Measurements from ENCODE around the gene ZKSCAN5.

The ZKSCAN5 gene

GRCh38 chr7:99469381-99470065 is 34.9 kb upstream of the ZKSCAN5 start:
- Histone ChIP-seq H3K4me1 (ENCODE audit: control insufficient read depth, insufficient read depth, low read length) (no peaks in the 10 kb centered on the region), H3K27me3 (ENCODE audit: control insufficient read depth, insufficient read depth, low read length) (no peaks in the 10 kb centered on the region), H3K4me3 (ENCODE audit: low read length) (peak overlapping the region; percentile 14; the same call in 1 of the 2 replicates), H3K36me3 (ENCODE audit: control insufficient read depth, insufficient read depth, low read length) (no peaks in the 10 kb centered on the region), H3K27ac (ENCODE audit: low read length) (no peak overlapping the region), H3K9me3 (ENCODE audit: control insufficient read depth, insufficient read depth, low read length) (no peaks in the 10 kb centered on the region)
- WGBS (ENCODE audit: insufficient coverage, insufficient read length), result no CpG with 5 or more reads among the region's 23 CpGs
- no peak for DNase-seq (ENCODE audit: low read depth, low spot score)

GRCh38 chr7:99472561-99473314 is 31.7 kb upstream of the ZKSCAN5 start, which contains the start of gene ZNF789:
ZNF789 (plus strand) TSS chr7:99472890; CDS start chr7:99476457, 3,567 bp downstream.
- DNase-seq (ENCODE audit: low read depth, low spot score), result peak; percentile 89
- Histone ChIP-seq H3K9me3 (ENCODE audit: control insufficient read depth, insufficient read depth, low read length) (no peaks in the 10 kb centered on the region), H3K36me3 (ENCODE audit: control insufficient read depth, insufficient read depth, low read length) (no peaks in the 10 kb centered on the region; the same call in 1 of the 2 replicates), H3K27ac (ENCODE audit: low read length) (no peak within 1 kb of the TSS), H3K4me3 (ENCODE audit: low read length) (peak within 1 kb of the TSS; percentile 91), H3K4me1 (ENCODE audit: control insufficient read depth, insufficient read depth, low read length) (no peaks in the 10 kb centered on the region), H3K27me3 (ENCODE audit: control insufficient read depth, insufficient read depth, low read length) (no peaks in the 10 kb centered on the region)
- WGBS (ENCODE audit: insufficient coverage, insufficient read length), result no CpG with 5 or more reads among the region's 56 CpGs

- no peak overlapping the region for H3K27ac ChIP-seq (ENCODE audit: low read length)
- whole genome bisulfite sequencing (ENCODE audit: insufficient coverage, insufficient read length), result no CpG with 5 or more reads among the region's 7 CpGs
Measured at GRCh38 chr7:99473315-99473596, 31.2 kb upstream of the ZKSCAN5 start.

GRCh38 chr7:99476107-99476506 is 28.4 kb upstream of the ZKSCAN5 start:
- Histone ChIP-seq H3K36me3 (ENCODE audit: control insufficient read depth, insufficient read depth, low read length) (peaks cover 2% of the 10 kb centered on the region; the same call in 1 of the 2 replicates), H3K4me3 (ENCODE audit: low read length) (no peak overlapping the region), H3K27ac (ENCODE audit: low read length) (no peak overlapping the region), H3K27me3 (ENCODE audit: control insufficient read depth, insufficient read depth, low read length) (no peaks in the 10 kb centered on the region), H3K4me1 (ENCODE audit: control insufficient read depth, insufficient read depth, low read length) (no peaks in the 10 kb centered on the region), H3K9me3 (ENCODE audit: control insufficient read depth, insufficient read depth, low read length) (no peaks in the 10 kb centered on the region)
- DNase-seq (ENCODE audit: low read depth, low spot score), result no peak
- WGBS (ENCODE audit: insufficient coverage, insufficient read length), result no CpG with 5 or more reads among the region's 5 CpGs

More at GRCh38 chr7:99473315-99473596, 31.2 kb upstream of the ZKSCAN5 start:
- peak overlapping the region; percentile 91; the same call in 1 of the 2 replicates for H3K4me3 ChIP-seq (ENCODE audit: low read length)
- no peaks in the 10 kb centered on the region for H3K27me3 ChIP-seq (ENCODE audit: control insufficient read depth, insufficient read depth, low read length)
- H3K4me1 ChIP-seq (ENCODE audit: control insufficient read depth, insufficient read depth, low read length), result no peaks in the 10 kb centered on the region
- H3K9me3 ChIP-seq (ENCODE audit: control insufficient read depth, insufficient read depth, low read length), result no peaks in the 10 kb centered on the region
- peaks cover under 1% of the 10 kb centered on the region; the same call in 1 of the 2 replicates for H3K36me3 ChIP-seq (ENCODE audit: control insufficient read depth, insufficient read depth, low read length)
- no peak for DNase-seq (ENCODE audit: low read depth, low spot score)

- Histone ChIP-seq H3K4me3 (ENCODE audit: low read length) (no peak overlapping the region), H3K36me3 (ENCODE audit: control insufficient read depth, insufficient read depth, low read length) (peaks cover 2% of the 10 kb centered on the region; the same call in 1 of the 2 replicates), H3K27ac (ENCODE audit: low read length) (no peak overlapping the region), H3K9me3 (ENCODE audit: control insufficient read depth, insufficient read depth, low read length) (no peaks in the 10 kb centered on the region), H3K4me1 (ENCODE audit: control insufficient read depth, insufficient read depth, low read length) (no peaks in the 10 kb centered on the region), H3K27me3 (ENCODE audit: control insufficient read depth, insufficient read depth, low read length) (no peaks in the 10 kb centered on the region)
- WGBS (ENCODE audit: insufficient coverage, insufficient read length), result no CpG with 5 or more reads among the region's 15 CpGs
- DNase-seq (ENCODE audit: low read depth, low spot score), result no peak
Measured at GRCh38 chr7:99478464-99479440, 25.7 kb upstream of the ZKSCAN5 start.

- Histone ChIP-seq H3K27ac (ENCODE audit: low read length) (no peak overlapping the region), H3K4me3 (ENCODE audit: low read length) (no peak overlapping the region), H3K36me3 (ENCODE audit: control insufficient read depth, insufficient read depth, low read length) (peaks cover 2% of the 10 kb centered on the region; the same call in 1 of the 2 replicates), H3K9me3 (ENCODE audit: control insufficient read depth, insufficient read depth, low read length) (no peaks in the 10 kb centered on the region), H3K27me3 (ENCODE audit: control insufficient read depth, insufficient read depth, low read length) (no peaks in the 10 kb centered on the region), H3K4me1 (ENCODE audit: control insufficient read depth, insufficient read depth, low read length) (no peaks in the 10 kb centered on the region)
- no peak for DNase-seq (ENCODE audit: low read depth, low spot score)
- whole genome bisulfite sequencing (ENCODE audit: insufficient coverage, insufficient read length), result no CpG with 5 or more reads among the region's 5 CpGs
Measured at GRCh38 chr7:99485094-99485493, 19.4 kb upstream of the ZKSCAN5 start.

GRCh38 chr7:99489235-99489634 is 15.2 kb upstream of the ZKSCAN5 start:
- no peak for DNase-seq (ENCODE audit: low read depth, low spot score)
- peaks cover 10% of the 10 kb centered on the region for H3K36me3 ChIP-seq (ENCODE audit: control insufficient read depth, insufficient read depth, low read length)
- WGBS (ENCODE audit: insufficient coverage, insufficient read length), result no CpG with 5 or more reads among the region's 4 CpGs
- no peaks in the 10 kb centered on the region for H3K4me1 ChIP-seq (ENCODE audit: control insufficient read depth, insufficient read depth, low read length)
- peaks cover 4% of the 10 kb centered on the region; the same call in 1 of the 2 replicates for H3K9me3 ChIP-seq (ENCODE audit: control insufficient read depth, insufficient read depth, low read length)
- H3K27me3 ChIP-seq (ENCODE audit: control insufficient read depth, insufficient read depth, low read length), result no peaks in the 10 kb centered on the region
- no peak overlapping the region for H3K27ac ChIP-seq (ENCODE audit: low read length)
- no peak overlapping the region for H3K4me3 ChIP-seq (ENCODE audit: low read length)

- Histone ChIP-seq H3K4me1 (ENCODE audit: control insufficient read depth, insufficient read depth, low read length) (no peaks in the 10 kb centered on the region), H3K4me3 (ENCODE audit: low read length) (no peak overlapping the region), H3K9me3 (ENCODE audit: control insufficient read depth, insufficient read depth, low read length) (peaks cover 4% of the 10 kb centered on the region; the same call in 1 of the 2 replicates), H3K36me3 (ENCODE audit: control insufficient read depth, insufficient read depth, low read length) (peaks cover 12% of the 10 kb centered on the region), H3K27me3 (ENCODE audit: control insufficient read depth, insufficient read depth, low read length) (no peaks in the 10 kb centered on the region), H3K27ac (ENCODE audit: low read length) (no peak overlapping the region)
- WGBS (ENCODE audit: insufficient coverage, insufficient read length), result no CpG with 5 or more reads among the region's 3 CpGs
- DNase-seq (ENCODE audit: low read depth, low spot score), result no peak
Measured at GRCh38 chr7:99490878-99491277, 13.6 kb upstream of the ZKSCAN5 start.

- Histone ChIP-seq H3K4me3 (ENCODE audit: low read length) (no peak overlapping the region), H3K27me3 (ENCODE audit: control insufficient read depth, insufficient read depth, low read length) (no peaks in the 10 kb centered on the region), H3K27ac (ENCODE audit: low read length) (no peak overlapping the region), H3K9me3 (ENCODE audit: control insufficient read depth, insufficient read depth, low read length) (peaks cover 4% of the 10 kb centered on the region; the same call in 1 of the 2 replicates), H3K4me1 (ENCODE audit: control insufficient read depth, insufficient read depth, low read length) (peaks cover 2% of the 10 kb centered on the region; the same call in 1 of the 2 replicates), H3K36me3 (ENCODE audit: control insufficient read depth, insufficient read depth, low read length) (peaks cover 16% of the 10 kb centered on the region)
- no CpG with 5 or more reads among the region's 6 CpGs for WGBS (ENCODE audit: insufficient coverage, insufficient read length)
- DNase-seq (ENCODE audit: low read depth, low spot score), result no peak
Measured at GRCh38 chr7:99493823-99494222, 10.6 kb upstream of the ZKSCAN5 start.
